ENCODE data around the gene NIT2.

NIT2 gene

GRCh38 chr3:100354850-100355249, 20.3 kb downstream of the NIT2 start:
- no peak overlapping the region for H3K4ac ChIP-seq (ENCODE audit: low read length)
- H2BK15ac ChIP-seq (ENCODE audit: low read length), result no peak overlapping the region
- H2AK5ac ChIP-seq (ENCODE audit: low read depth, low read length), result no peak overlapping the region
- H3K4me3 ChIP-seq (ENCODE audit: low read length in 2 of 2), result no peak overlapping the region
- no peak overlapping the region for H3K14ac ChIP-seq (ENCODE audit: low read length)
- peaks cover 9 to 72% of the 10 kb centered on the region in 2 donors for H3K36me3 ChIP-seq (replicated peaks in 1 of 2; ENCODE audit: control insufficient read depth in 2 of 2, insufficient read depth in 2 of 2, low read length in 2 of 2)
- H3K9ac ChIP-seq (ENCODE audit: low read depth, low read length, poor library complexity), result no peak overlapping the region
- no peak overlapping the region for H2BK120ac ChIP-seq (ENCODE audit: low read depth, low read length)
- H3K4me2 ChIP-seq (ENCODE audit: insufficient read depth, low read length, poor library complexity, severe bottlenecking), result no peak overlapping the region
- H3K79me1 ChIP-seq (ENCODE audit: low read depth, low read length), result no peaks in the 10 kb centered on the region
- H3K27ac ChIP-seq (replicated peaks; ENCODE audit: low read length), result no peak overlapping the region
- no peak overlapping the region for H2AFZ ChIP-seq (ENCODE audit: low read length)
- H3K27me3 ChIP-seq (ENCODE audit: control insufficient read depth in 3 of 3, insufficient read depth in 3 of 3, low read depth in 1 of 3, low read length in 3 of 3), result no peaks in the 10 kb centered on the region
- no peak overlapping the region for H4K91ac ChIP-seq (ENCODE audit: low read depth, low read length, poor library complexity)
- no peak overlapping the region for H4K8ac ChIP-seq (ENCODE audit: low read depth, low read length)
- H3K9me3 ChIP-seq (replicated peaks in 1 of 2; ENCODE audit: control insufficient read depth in 2 of 2, insufficient read depth in 1 of 2, low read depth in 1 of 2, low read length in 2 of 2), result peaks cover 2% of the 10 kb centered on the region in 2 donors
- no peak overlapping the region for H2BK12ac ChIP-seq (ENCODE audit: low read length)
- H3K4me1 ChIP-seq (ENCODE audit: control insufficient read depth in 2 of 2, insufficient read depth in 1 of 2, low read depth in 1 of 2, low read length in 2 of 2), result no peaks in the 10 kb centered on the region
- no peak for DNase-seq (ENCODE audit: low spot score)
- no peak overlapping the region for H2BK5ac ChIP-seq (ENCODE audit: low read length)
- WGBS, 2 donors (ENCODE audit: extremely low coverage in 2 of 2, insufficient read length in 2 of 2, insufficient replicate concordance in 1 of 2), result no CpG with 5 or more reads among the region's 3 CpGs
- no peak overlapping the region for H3K23ac ChIP-seq (ENCODE audit: low read depth, low read length, poor library complexity)
- H3K18ac ChIP-seq (ENCODE audit: low read length), result no peak overlapping the region

- H3K4me3 ChIP-seq (ENCODE audit: low read length in 2 of 2), result no peak overlapping the region
- H3K27ac ChIP-seq (replicated peaks; ENCODE audit: low read length), result no peak overlapping the region
- no CpG with 5 or more reads among the region's 2 CpGs for WGBS, 2 donors (ENCODE audit: extremely low coverage in 2 of 2, insufficient read length in 2 of 2, insufficient replicate concordance in 1 of 2)
- no peak overlapping the region for H2BK15ac ChIP-seq (ENCODE audit: low read length)
- no peak overlapping the region for H3K14ac ChIP-seq (ENCODE audit: low read length)
- no peak overlapping the region for H2AK5ac ChIP-seq (ENCODE audit: low read depth, low read length)
- H2BK5ac ChIP-seq (ENCODE audit: low read length), result no peak overlapping the region
- no peak overlapping the region for H4K91ac ChIP-seq (ENCODE audit: low read depth, low read length, poor library complexity)
- H3K9ac ChIP-seq (ENCODE audit: low read depth, low read length, poor library complexity), result no peak overlapping the region
- no peak overlapping the region for H4K8ac ChIP-seq (ENCODE audit: low read depth, low read length)
- peaks cover 4 to 12% of the 10 kb centered on the region in 2 donors for H3K9me3 ChIP-seq (replicated peaks in 1 of 2; ENCODE audit: control insufficient read depth in 2 of 2, insufficient read depth in 1 of 2, low read depth in 1 of 2, low read length in 2 of 2)
- no peak overlapping the region for H2BK12ac ChIP-seq (ENCODE audit: low read length)
- no peaks in the 10 kb centered on the region for H3K79me1 ChIP-seq (ENCODE audit: low read depth, low read length)
- no peak overlapping the region for H2BK120ac ChIP-seq (ENCODE audit: low read depth, low read length)
- no peak overlapping the region for H3K23ac ChIP-seq (ENCODE audit: low read depth, low read length, poor library complexity)
- no peak for DNase-seq (ENCODE audit: low spot score)
- no peak overlapping the region for H3K18ac ChIP-seq (ENCODE audit: low read length)
- H3K27me3 ChIP-seq (ENCODE audit: control insufficient read depth in 3 of 3, insufficient read depth in 3 of 3, low read depth in 1 of 3, low read length in 3 of 3), result no peaks in the 10 kb centered on the region
- H3K4ac ChIP-seq (ENCODE audit: low read length), result no peak overlapping the region
- H2AFZ ChIP-seq (ENCODE audit: low read length), result no peak overlapping the region
- no peaks in the 10 kb centered on the region for H3K4me1 ChIP-seq (ENCODE audit: control insufficient read depth in 2 of 2, insufficient read depth in 1 of 2, low read depth in 1 of 2, low read length in 2 of 2)
- H3K36me3 ChIP-seq (replicated peaks in 1 of 2; ENCODE audit: control insufficient read depth in 2 of 2, insufficient read depth in 2 of 2, low read length in 2 of 2), result peaks cover 7 to 76% of the 10 kb centered on the region in 2 donors
- H3K4me2 ChIP-seq (ENCODE audit: insufficient read depth, low read length, poor library complexity, severe bottlenecking), result no peak overlapping the region
Measured at GRCh38 chr3:100358413-100358812, 23.9 kb downstream of the NIT2 start.

- H3K18ac ChIP-seq (ENCODE audit: low read length), result no peak overlapping the region
- H2BK5ac ChIP-seq (ENCODE audit: low read length), result no peak overlapping the region
- peaks cover 4 to 12% of the 10 kb centered on the region in 2 donors for H3K9me3 ChIP-seq (replicated peaks in 1 of 2; ENCODE audit: control insufficient read depth in 2 of 2, insufficient read depth in 1 of 2, low read depth in 1 of 2, low read length in 2 of 2)
- no CpG with 5 or more reads among the region's 3 CpGs for WGBS, 2 donors (ENCODE audit: extremely low coverage in 2 of 2, insufficient read length in 2 of 2, insufficient replicate concordance in 1 of 2)
- H3K27me3 ChIP-seq (ENCODE audit: control insufficient read depth in 3 of 3, insufficient read depth in 3 of 3, low read depth in 1 of 3, low read length in 3 of 3), result no peaks in the 10 kb centered on the region
- no peak overlapping the region for H4K8ac ChIP-seq (ENCODE audit: low read depth, low read length)
- no peak overlapping the region for H2BK15ac ChIP-seq (ENCODE audit: low read length)
- no peak overlapping the region for H2AK5ac ChIP-seq (ENCODE audit: low read depth, low read length)
- H2AFZ ChIP-seq (ENCODE audit: low read length), result no peak overlapping the region
- H4K91ac ChIP-seq (ENCODE audit: low read depth, low read length, poor library complexity), result no peak overlapping the region
- no peak overlapping the region for H3K27ac ChIP-seq (replicated peaks; ENCODE audit: low read length)
- H2BK120ac ChIP-seq (ENCODE audit: low read depth, low read length), result no peak overlapping the region
- H3K9ac ChIP-seq (ENCODE audit: low read depth, low read length, poor library complexity), result no peak overlapping the region
- no peak overlapping the region for H3K14ac ChIP-seq (ENCODE audit: low read length)
- no peak overlapping the region for H3K4me2 ChIP-seq (ENCODE audit: insufficient read depth, low read length, poor library complexity, severe bottlenecking)
- H3K4me3 ChIP-seq (ENCODE audit: low read length in 2 of 2), result no peak overlapping the region
- no peak overlapping the region for H3K4ac ChIP-seq (ENCODE audit: low read length)
- H2BK12ac ChIP-seq (ENCODE audit: low read length), result no peak overlapping the region
- H3K79me1 ChIP-seq (ENCODE audit: low read depth, low read length), result no peaks in the 10 kb centered on the region
- H3K23ac ChIP-seq (ENCODE audit: low read depth, low read length, poor library complexity), result no peak overlapping the region
- DNase-seq (ENCODE audit: low spot score), result no peak
- H3K36me3 ChIP-seq (replicated peaks in 1 of 2; ENCODE audit: control insufficient read depth in 2 of 2, insufficient read depth in 2 of 2, low read length in 2 of 2), result peaks cover 7 to 78% of the 10 kb centered on the region in 2 donors
- no peaks in the 10 kb centered on the region for H3K4me1 ChIP-seq (ENCODE audit: control insufficient read depth in 2 of 2, insufficient read depth in 1 of 2, low read depth in 1 of 2, low read length in 2 of 2)
Measured at GRCh38 chr3:100359035-100359434, 24.5 kb downstream of the NIT2 start.

GRCh38 chr3:100360757-100361496, 26.4 kb downstream of the NIT2 start:
- no peak overlapping the region for H4K8ac ChIP-seq (ENCODE audit: low read depth, low read length)
- no CpG with 5 or more reads among the region's 4 CpGs for WGBS, 2 donors (ENCODE audit: extremely low coverage in 2 of 2, insufficient read length in 2 of 2, insufficient replicate concordance in 1 of 2)
- H2BK5ac ChIP-seq (ENCODE audit: low read length), result no peak overlapping the region
- H2AFZ ChIP-seq (ENCODE audit: low read length), result no peak overlapping the region
- H3K4me1 ChIP-seq (ENCODE audit: control insufficient read depth in 2 of 2, insufficient read depth in 1 of 2, low read depth in 1 of 2, low read length in 2 of 2), result no peaks in the 10 kb centered on the region
- H3K4me2 ChIP-seq (ENCODE audit: insufficient read depth, low read length, poor library complexity, severe bottlenecking), result no peak overlapping the region
- peaks cover 4 to 12% of the 10 kb centered on the region in 2 donors for H3K9me3 ChIP-seq (replicated peaks in 1 of 2; ENCODE audit: control insufficient read depth in 2 of 2, insufficient read depth in 1 of 2, low read depth in 1 of 2, low read length in 2 of 2)
- no peak overlapping the region for H3K4ac ChIP-seq (ENCODE audit: low read length)
- no peak overlapping the region for H3K23ac ChIP-seq (ENCODE audit: low read depth, low read length, poor library complexity)
- H3K79me1 ChIP-seq (ENCODE audit: low read depth, low read length), result no peaks in the 10 kb centered on the region
- no peak overlapping the region for H2BK120ac ChIP-seq (ENCODE audit: low read depth, low read length)
- no peak overlapping the region for H3K27ac ChIP-seq (replicated peaks; ENCODE audit: low read length)
- H3K36me3 ChIP-seq (replicated peaks in 1 of 2; ENCODE audit: control insufficient read depth in 2 of 2, insufficient read depth in 2 of 2, low read length in 2 of 2), result peaks cover 5 to 81% of the 10 kb centered on the region in 2 donors
- no peak overlapping the region for H3K9ac ChIP-seq (ENCODE audit: low read depth, low read length, poor library complexity)
- DNase-seq (ENCODE audit: low spot score), result no peak
- no peak overlapping the region for H2BK12ac ChIP-seq (ENCODE audit: low read length)
- no peak overlapping the region for H2BK15ac ChIP-seq (ENCODE audit: low read length)
- H3K14ac ChIP-seq (ENCODE audit: low read length), result no peak overlapping the region
- H3K27me3 ChIP-seq (ENCODE audit: control insufficient read depth in 3 of 3, insufficient read depth in 3 of 3, low read depth in 1 of 3, low read length in 3 of 3), result no peaks in the 10 kb centered on the region
- H2AK5ac ChIP-seq (ENCODE audit: low read depth, low read length), result no peak overlapping the region
- no peak overlapping the region for H3K4me3 ChIP-seq (ENCODE audit: low read length in 2 of 2)
- H4K91ac ChIP-seq (ENCODE audit: low read depth, low read length, poor library complexity), result no peak overlapping the region
- H3K18ac ChIP-seq (ENCODE audit: low read length), result no peak overlapping the region
